Mesenchymal stem cell (in vitro differentiated cells and primary cell): ENCODE measurements around the gene ACSL5.
"Not testable (repeated sequence)": the region's sequence is repeated elsewhere in the genome, so short reads cannot be mapped to it uniquely, and the experiment has no call there.

ENCODE experiments used
- DNase-seq: peaks from one replicate; pipeline ENCODE4 v3.0.0-alpha.2; 2013
- H2AFZ ChIP-seq: one replicate; pipeline ENCODE4 v1.6.1; 2013; ENCODE audit warnings: low read depth, mild to moderate bottlenecking, control low read depth, inconsistent platforms, low read length, moderate library complexity
- H2AK5ac ChIP-seq: 2 replicates; pipeline ENCODE4 v1.6.1; 2013; ENCODE audit warnings: low read length, moderate library complexity, mild to moderate bottlenecking, inconsistent platforms; ENCODE audit not compliant: severe bottlenecking
- H2BK120ac ChIP-seq: one replicate; pipeline ENCODE4 v1.6.1; 2013; ENCODE audit warnings: low read depth, mild to moderate bottlenecking, inconsistent platforms, low read length, moderate library complexity
- H2BK12ac ChIP-seq, 2 experiments: one replicate each; pipeline ENCODE4 v1.6.1; 2013; ENCODE audit warnings: inconsistent platforms in 2 of 2, low read length in 2 of 2, mild to moderate bottlenecking in 2 of 2, moderate library complexity in 2 of 2, control low read depth in 1 of 2
- H2BK15ac ChIP-seq: one replicate; pipeline ENCODE4 v1.6.1; 2013; ENCODE audit warnings: mild to moderate bottlenecking, low read depth, inconsistent platforms; ENCODE audit not compliant: poor library complexity, severe bottlenecking
- H2BK5ac ChIP-seq: 2 replicates; pipeline ENCODE4 v1.6.1; 2013; ENCODE audit warnings: low read depth, mild to moderate bottlenecking, low read length, control low read depth, inconsistent platforms; ENCODE audit not compliant: poor library complexity, severe bottlenecking
- H3K14ac ChIP-seq, 2 experiments: one replicate each; pipeline ENCODE4 v1.6.1; 2013; ENCODE audit warnings: inconsistent platforms in 2 of 2, low read length in 2 of 2, control low read depth in 1 of 2, mild to moderate bottlenecking in 1 of 2, moderate library complexity in 1 of 2
- H3K18ac ChIP-seq, 2 experiments: one replicate each; pipeline ENCODE4 v1.6.1; 2013; ENCODE audit warnings: inconsistent platforms in 2 of 2, low read length in 2 of 2, control low read depth in 1 of 2, low read depth in 1 of 2, mild to moderate bottlenecking in 1 of 2
- H3K23ac ChIP-seq, 2 experiments: one replicate each; pipeline ENCODE4 v1.6.1; 2013; ENCODE audit warnings: inconsistent platforms in 2 of 2, low read length in 2 of 2, mild to moderate bottlenecking in 2 of 2, moderate library complexity in 2 of 2, control low read depth in 1 of 2
- H3K27ac ChIP-seq: 2 replicates; pipeline ENCODE4 v1.5.1; 2013; ENCODE audit warnings: mild to moderate bottlenecking, moderate library complexity, low read length, control low read depth, inconsistent platforms; ENCODE audit not compliant: poor library complexity, severe bottlenecking
- H3K27me3 ChIP-seq, 2 experiments: 2 replicates each; pipeline versions ENCODE4 v1.6.1 to v1.7.0; 2013; ENCODE audit warnings: low read length in 2 of 2, mild to moderate bottlenecking in 2 of 2, moderate library complexity in 2 of 2, control low read depth in 1 of 2, inconsistent platforms in 1 of 2; ENCODE audit not compliant: control insufficient read depth in 1 of 2, insufficient read depth in 1 of 2
- H3K36me3 ChIP-seq, 2 experiments: 2 replicates each; pipeline versions ENCODE4 v1.6.1 to v1.7.0; 2013; ENCODE audit warnings: low read length in 2 of 2, control low read depth in 1 of 2, inconsistent platforms in 1 of 2, low read depth in 1 of 2, mild to moderate bottlenecking in 1 of 2; ENCODE audit not compliant: insufficient read depth in 2 of 2, control insufficient read depth in 1 of 2
- H3K4ac ChIP-seq, 2 experiments: one replicate each; pipeline ENCODE4 v1.6.1; 2013; ENCODE audit warnings: inconsistent platforms in 2 of 2, low read length in 2 of 2, mild to moderate bottlenecking in 2 of 2, moderate library complexity in 2 of 2, control low read depth in 1 of 2, low read depth in 1 of 2
- H3K4me1 ChIP-seq: 2 replicates; pipeline ENCODE4 v1.6.1; 2013; ENCODE audit warnings: low read depth, low read length, control low read depth; ENCODE audit not compliant: control insufficient read depth, insufficient read depth
- H3K4me2 ChIP-seq: 2 replicates; pipeline ENCODE4 v1.6.1; 2013; ENCODE audit warnings: low read length, mild to moderate bottlenecking, inconsistent platforms; ENCODE audit not compliant: poor library complexity, severe bottlenecking
- H3K4me3 ChIP-seq, 2 experiments: 2 replicates each; pipeline versions ENCODE4 v1.5.1 to v1.7.0; 2013; ENCODE audit warnings: low read length in 2 of 2, mild to moderate bottlenecking in 2 of 2, control low read depth in 1 of 2, low read depth in 1 of 2; ENCODE audit not compliant: insufficient read depth in 1 of 2
- H3K79me1 ChIP-seq: replicated peaks from 2 replicates; pipeline ENCODE4 v1.6.1; 2013; ENCODE audit warnings: mild to moderate bottlenecking, control low read depth, low read length, inconsistent platforms; ENCODE audit not compliant: poor library complexity, severe bottlenecking
- H3K9ac ChIP-seq: 2 replicates; pipeline ENCODE4 v1.7.0; 2013; ENCODE audit warnings: mild to moderate bottlenecking, low read length, moderate library complexity
- H3K9me3 ChIP-seq: 2 replicates; pipeline ENCODE4 v1.7.0; 2013; ENCODE audit warnings: mild to moderate bottlenecking, low read length; ENCODE audit not compliant: control insufficient read depth
- H4K8ac ChIP-seq: one replicate; pipeline ENCODE4 v1.6.1; 2013; ENCODE audit warnings: inconsistent platforms, mild to moderate bottlenecking, low read length, moderate library complexity
- H4K91ac ChIP-seq: one replicate; pipeline ENCODE4 v1.6.1; 2013; ENCODE audit warnings: mild to moderate bottlenecking, low read length, inconsistent platforms
- WGBS: methylation state at CpG from one replicate; pipeline ENCODE4 v1.1.7; 2013; ENCODE audit warnings: mixed read lengths; 5-methylcytosine and 5-hydroxymethylcytosine counted together

Gene ACSL5

GRCh38 chr10:112402917-112403316 is 29.0 kb downstream of the ACSL5 start:
- Histone ChIP-seq H2BK5ac (no peak overlapping the region), H3K27me3 (no peaks in the 10 kb centered on the region), H3K9me3 (no peaks in the 10 kb centered on the region), H2AK5ac (no peak overlapping the region), H3K4me3 (no peak overlapping the region), H3K9ac (no peak overlapping the region), H2BK15ac (no peak overlapping the region), H3K23ac (no peak overlapping the region), H3K4me2 (no peak overlapping the region), H3K14ac (no peak overlapping the region), H2BK12ac (no peak overlapping the region), H3K36me3 (peaks cover 0 to 4% of the 10 kb centered on the region in 2 experiments), H3K4me1 (no peaks in the 10 kb centered on the region), H2BK120ac (no peak overlapping the region), H4K8ac (no peak overlapping the region), H4K91ac (no peak overlapping the region), H3K27ac (no peak overlapping the region), H3K4ac (no peak overlapping the region), H3K79me1 (no peaks in the 10 kb centered on the region), H3K18ac (no peak overlapping the region), H2AFZ (no peak overlapping the region)
- WGBS, result 30% methylated on average over 1 of the region's 2 CpGs
- DNase-seq, result no peak

GRCh38 chr10:112404617-112405016 is 30.7 kb downstream of the ACSL5 start:
- WGBS, result no CpG with 5 or more reads among the region's 3 CpGs
- Histone ChIP-seq H2AK5ac (no peak overlapping the region), H3K4ac (no peak overlapping the region), H4K91ac (no peak overlapping the region), H3K9ac (no peak overlapping the region), H3K18ac (no peak overlapping the region), H3K14ac (no peak overlapping the region), H3K27me3 (no peaks in the 10 kb centered on the region), H2BK5ac (no peak overlapping the region), H3K4me2 (no peak overlapping the region), H3K23ac (no peak overlapping the region), H3K4me3 (no peak overlapping the region), H3K79me1 (no peaks in the 10 kb centered on the region), H2AFZ (no peak overlapping the region), H3K4me1 (no peaks in the 10 kb centered on the region), H3K36me3 (no peaks in the 10 kb centered on the region), H3K9me3 (no peaks in the 10 kb centered on the region), H2BK120ac (no peak overlapping the region), H4K8ac (no peak overlapping the region), H3K27ac (peak overlapping the region; percentile 6), H2BK15ac (no peak overlapping the region), H2BK12ac (no peak overlapping the region)
- no peak for DNase-seq

GRCh38 chr10:112406806-112407205 is 32.9 kb downstream of the ACSL5 start:
- not testable (repeated sequence) for H2BK5ac ChIP-seq, H3K9me3 ChIP-seq, H3K27ac ChIP-seq, H3K18ac ChIP-seq, H3K9ac ChIP-seq, H3K4me1 ChIP-seq, H3K27me3 ChIP-seq, H3K4me3 ChIP-seq, H3K36me3 ChIP-seq, H2AFZ ChIP-seq, H3K23ac ChIP-seq, H2BK120ac ChIP-seq, H2AK5ac ChIP-seq, H3K79me1 ChIP-seq, H3K4me2 ChIP-seq, H2BK15ac ChIP-seq, DNase-seq, H4K91ac ChIP-seq, H3K14ac ChIP-seq, H4K8ac ChIP-seq, H2BK12ac ChIP-seq, H3K4ac ChIP-seq
- WGBS, result 88% methylated on average over 2 of the region's 2 CpGs

GRCh38 chr10:112407696-112408095 is 33.8 kb downstream of the ACSL5 start:
- no peak for DNase-seq
- Histone ChIP-seq H2BK5ac (no peak overlapping the region), H3K14ac (no peak overlapping the region), H2AK5ac (no peak overlapping the region), H3K9me3 (no peaks in the 10 kb centered on the region), H2BK12ac (no peak overlapping the region), H3K4me3 (no peak overlapping the region), H3K4ac (no peak overlapping the region), H2BK15ac (no peak overlapping the region), H3K27me3 (peaks cover 0 to 5% of the 10 kb centered on the region in 2 experiments), H3K79me1 (no peaks in the 10 kb centered on the region), H3K36me3 (no peaks in the 10 kb centered on the region), H2BK120ac (no peak overlapping the region), H3K4me2 (no peak overlapping the region), H3K23ac (no peak overlapping the region), H3K9ac (no peak overlapping the region), H3K27ac (no peak overlapping the region), H4K91ac (no peak overlapping the region), H3K4me1 (no peaks in the 10 kb centered on the region), H4K8ac (no peak overlapping the region), H3K18ac (no peak overlapping the region), H2AFZ (no peak overlapping the region)
- WGBS, result 100% methylated on average over 1 of the region's 1 CpG
